Stimulated activated naive CD8-positive, alpha-beta T cell treated with anti-CD3 and anti-CD28 coated beads, Interleukin-15, Interleukin-2, amounts not matched to agents 100 ng/mL and 50 ng/mL, for 24 hours (primary cell): ENCODE results near the gene LILRA5.
"Not testable (repeated sequence)": the region's sequence is repeated elsewhere in the genome, so short reads cannot be mapped to it uniquely, and the experiment has no call there.

Experiments
- H3K27ac Mint-ChIP-seq: one replicate; pipeline ENCODE4 v1.8.0; 2021; ENCODE audit warnings: mild to moderate bottlenecking, mixed read lengths
- H3K27me3 Mint-ChIP-seq: one replicate; pipeline ENCODE4 v1.8.0; 2021; ENCODE audit warnings: mixed read lengths
- H3K36me3 Mint-ChIP-seq: one replicate; pipeline ENCODE4 v1.8.0; 2021; ENCODE audit warnings: low read depth, mixed read lengths
- H3K4me1 Mint-ChIP-seq: one replicate; pipeline ENCODE4 v1.8.0; 2021; ENCODE audit warnings: low read depth, mixed read lengths
- H3K4me3 Mint-ChIP-seq: one replicate; pipeline ENCODE4 v1.8.0; 2021; ENCODE audit warnings: mild to moderate bottlenecking, mixed read lengths
- H3K9me3 Mint-ChIP-seq: one replicate; pipeline ENCODE4 v1.8.0; 2021; ENCODE audit warnings: mixed read lengths

The LILRA5 gene

GRCh38 chr19:54338521-54338920 is 25.6 kb upstream of the LILRA5 start:
- Mint-ChIP-seq H3K9me3 (no peaks in the 10 kb centered on the region), H3K36me3 (no peaks in the 10 kb centered on the region), H3K4me1 (peaks cover 6% of the 10 kb centered on the region), H3K27ac (no peak overlapping the region), H3K4me3 (no peak overlapping the region), H3K27me3 (no peaks in the 10 kb centered on the region)

- Mint-ChIP-seq H3K4me3 (no peak overlapping the region), H3K27ac (no peak overlapping the region), H3K27me3 (no peaks in the 10 kb centered on the region), H3K36me3 (no peaks in the 10 kb centered on the region), H3K4me1 (peaks cover 6% of the 10 kb centered on the region), H3K9me3 (no peaks in the 10 kb centered on the region)
Measured at GRCh38 chr19:54337858-54338230, 24.9 kb upstream of the LILRA5 start.

DNA sequence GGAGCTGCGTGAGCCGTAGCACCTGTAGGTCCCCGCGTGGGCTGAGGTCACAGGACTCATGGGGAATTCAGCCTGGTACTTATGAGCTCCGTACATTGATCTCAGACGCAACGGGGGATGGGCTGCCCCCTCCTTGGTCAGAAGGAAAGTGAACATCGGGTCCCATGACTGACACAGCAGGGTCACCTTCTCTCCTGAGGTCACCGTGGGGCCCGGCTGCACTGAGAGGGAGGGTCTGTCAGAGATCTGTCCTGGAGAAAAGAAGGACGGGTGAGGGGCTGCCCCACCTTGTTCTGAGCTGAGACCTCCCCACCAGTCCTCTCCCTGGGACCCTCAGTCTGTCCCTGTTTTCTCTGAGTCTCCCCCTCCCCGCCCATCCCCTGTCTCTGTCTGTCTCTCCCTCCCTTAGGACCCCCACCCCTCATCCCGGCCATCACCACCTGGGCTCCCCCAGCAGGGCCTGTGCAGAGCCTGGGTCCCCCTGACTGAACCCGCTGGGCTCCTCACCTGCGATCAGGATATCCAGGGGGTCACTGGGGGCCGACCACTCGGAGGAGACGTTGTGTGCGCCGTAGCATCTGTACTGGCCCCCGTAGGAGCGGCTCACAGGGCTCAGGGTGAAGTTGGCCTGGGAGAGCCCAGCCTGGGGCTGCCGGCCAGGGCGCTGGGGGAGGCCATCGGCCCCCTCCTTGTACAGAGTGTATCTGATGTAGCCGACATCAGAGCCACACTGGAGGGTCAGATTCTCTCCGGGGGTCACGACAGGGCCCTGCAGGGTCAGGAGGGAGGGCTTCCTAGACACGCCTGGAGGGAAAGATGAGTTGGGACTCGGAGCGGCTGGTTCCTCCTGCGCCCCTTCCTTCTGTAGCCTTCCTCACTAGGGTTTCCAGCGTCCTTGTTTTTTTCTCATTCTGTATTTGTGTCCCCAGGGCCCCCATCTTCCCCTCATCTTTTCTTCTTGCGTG is 24.2 kb upstream of the LILRA5 start:
- Mint-ChIP-seq H3K9me3 (no peaks in the 10 kb centered on the region), H3K4me1 (peaks cover 6% of the 10 kb centered on the region), H3K36me3 (no peaks in the 10 kb centered on the region), H3K27me3 (no peaks in the 10 kb centered on the region), H3K27ac (no peak overlapping the region), H3K4me3 (no peak overlapping the region)

DNA sequence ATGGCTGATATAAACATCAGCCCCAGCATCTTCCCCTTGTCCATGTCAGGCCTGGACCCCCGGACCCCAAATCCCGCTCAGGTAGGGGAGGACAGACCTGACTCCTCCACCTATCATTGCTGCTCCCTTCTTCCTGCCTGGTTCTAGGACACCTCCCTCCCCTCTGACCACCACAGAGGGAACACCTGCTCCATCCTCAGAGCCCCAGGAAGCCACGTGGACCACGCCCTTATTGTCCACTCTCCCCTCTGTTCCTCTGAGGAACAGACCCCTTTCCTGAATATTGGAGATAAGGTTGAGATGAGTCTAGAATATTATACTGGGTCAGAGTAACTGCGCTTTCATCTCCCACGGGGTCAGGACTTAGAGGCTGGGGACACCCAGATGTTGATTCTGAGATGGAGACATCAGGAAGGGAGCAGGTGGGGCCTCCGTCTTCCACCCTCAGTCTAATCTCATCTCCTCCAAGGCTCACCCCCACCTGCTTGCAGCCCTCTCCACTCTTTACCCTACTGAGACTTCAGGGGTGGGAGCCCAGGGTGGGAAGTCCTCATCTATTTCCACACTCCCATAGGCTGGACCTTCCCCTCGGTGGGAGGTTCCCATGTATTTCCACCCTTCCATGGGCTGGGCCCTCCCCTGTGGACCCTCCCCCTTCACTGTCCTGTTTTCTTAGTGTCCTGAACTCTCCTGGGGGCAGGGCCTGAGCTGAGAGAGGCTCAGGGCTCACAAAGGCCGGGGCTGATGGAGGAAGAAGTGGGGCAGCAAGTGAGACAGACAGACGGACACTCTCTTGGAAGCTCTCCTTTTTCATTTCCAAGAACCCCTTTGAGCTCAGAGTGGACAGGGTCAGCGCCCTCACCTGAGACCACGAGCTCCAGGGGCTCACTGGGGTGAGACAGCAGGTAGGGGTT is 23.3 kb upstream of the LILRA5 start:
- H3K4me1 Mint-ChIP-seq, result peaks cover 6% of the 10 kb centered on the region
- H3K36me3 Mint-ChIP-seq, result no peaks in the 10 kb centered on the region
- no peak overlapping the region for H3K27ac Mint-ChIP-seq
- H3K27me3 Mint-ChIP-seq, result no peaks in the 10 kb centered on the region
- H3K9me3 Mint-ChIP-seq, result no peaks in the 10 kb centered on the region
- H3K4me3 Mint-ChIP-seq, result no peak overlapping the region

- no peaks in the 10 kb centered on the region for H3K36me3 Mint-ChIP-seq
- H3K27ac Mint-ChIP-seq, result no peak overlapping the region
- H3K27me3 Mint-ChIP-seq, result no peaks in the 10 kb centered on the region
- H3K9me3 Mint-ChIP-seq, result no peaks in the 10 kb centered on the region
- H3K4me3 Mint-ChIP-seq, result no peak overlapping the region
- H3K4me1 Mint-ChIP-seq, result peaks cover 6% of the 10 kb centered on the region
Measured at GRCh38 chr19:54335164-54335563, 22.2 kb upstream of the LILRA5 start.

DNA sequence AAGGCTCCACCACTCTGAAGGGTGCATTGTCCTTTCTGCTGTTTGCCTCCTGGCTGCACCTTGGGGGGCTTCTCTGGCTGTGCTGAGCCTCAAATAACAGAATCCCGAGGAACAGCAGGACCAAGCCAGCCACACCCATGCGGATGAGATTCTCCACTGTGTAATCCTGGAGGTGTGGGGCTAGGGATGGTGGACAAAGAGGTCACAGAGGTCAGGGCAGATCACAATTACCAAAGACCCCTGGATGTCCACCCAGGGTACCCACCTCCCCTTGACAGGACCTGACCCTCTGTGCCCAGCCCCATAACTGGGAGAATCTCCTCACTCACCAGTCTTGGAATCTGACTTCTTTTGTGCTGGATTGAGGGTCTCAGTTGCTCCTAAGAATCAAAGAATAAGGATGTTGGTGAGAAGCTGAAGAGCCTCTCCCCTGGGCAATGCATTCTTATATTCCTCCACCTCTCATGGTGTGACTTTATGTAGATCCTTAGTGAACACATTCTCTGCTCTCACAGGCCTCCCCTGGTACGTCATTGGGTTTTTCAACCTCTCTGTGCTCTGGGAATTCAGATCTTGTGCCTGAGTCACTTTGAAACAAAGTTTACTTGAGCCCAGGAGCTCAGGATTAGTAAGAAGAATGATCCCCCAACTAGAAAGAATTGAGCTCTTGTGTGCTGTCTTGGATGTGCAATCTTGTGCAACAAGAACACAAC is 20.8 kb upstream of the LILRA5 start:
- no peaks in the 10 kb centered on the region for H3K27me3 Mint-ChIP-seq
- no peak overlapping the region for H3K4me3 Mint-ChIP-seq
- H3K27ac Mint-ChIP-seq, result no peak overlapping the region
- peaks cover 3% of the 10 kb centered on the region for H3K4me1 Mint-ChIP-seq
- H3K36me3 Mint-ChIP-seq, result no peaks in the 10 kb centered on the region
- H3K9me3 Mint-ChIP-seq, result no peaks in the 10 kb centered on the region

- no peak overlapping the region for H3K4me3 Mint-ChIP-seq
- peaks cover 3% of the 10 kb centered on the region for H3K9me3 Mint-ChIP-seq
- H3K27ac Mint-ChIP-seq, result no peak overlapping the region
- peaks cover 13% of the 10 kb centered on the region for H3K4me1 Mint-ChIP-seq
- H3K36me3 Mint-ChIP-seq, result no peaks in the 10 kb centered on the region
- no peaks in the 10 kb centered on the region for H3K27me3 Mint-ChIP-seq
Measured at GRCh38 chr19:54332149-54332548, 19.2 kb upstream of the LILRA5 start.

- Mint-ChIP-seq H3K4me1 (peaks cover 17% of the 10 kb centered on the region), H3K27me3 (no peaks in the 10 kb centered on the region), H3K36me3 (no peaks in the 10 kb centered on the region), H3K9me3 (peaks cover 3% of the 10 kb centered on the region), H3K27ac (no peak overlapping the region), H3K4me3 (no peak overlapping the region)
Measured at GRCh38 chr19:54331626-54332025, 18.7 kb upstream of the LILRA5 start.

- H3K36me3 Mint-ChIP-seq, result no peaks in the 10 kb centered on the region
- H3K27ac Mint-ChIP-seq, result no peak overlapping the region
- H3K4me1 Mint-ChIP-seq, result peaks cover 25% of the 10 kb centered on the region
- peaks cover 3% of the 10 kb centered on the region for H3K9me3 Mint-ChIP-seq
- no peak overlapping the region for H3K4me3 Mint-ChIP-seq
- H3K27me3 Mint-ChIP-seq, result no peaks in the 10 kb centered on the region
Measured at GRCh38 chr19:54329476-54330165, 16.7 kb upstream of the LILRA5 start.

DNA sequence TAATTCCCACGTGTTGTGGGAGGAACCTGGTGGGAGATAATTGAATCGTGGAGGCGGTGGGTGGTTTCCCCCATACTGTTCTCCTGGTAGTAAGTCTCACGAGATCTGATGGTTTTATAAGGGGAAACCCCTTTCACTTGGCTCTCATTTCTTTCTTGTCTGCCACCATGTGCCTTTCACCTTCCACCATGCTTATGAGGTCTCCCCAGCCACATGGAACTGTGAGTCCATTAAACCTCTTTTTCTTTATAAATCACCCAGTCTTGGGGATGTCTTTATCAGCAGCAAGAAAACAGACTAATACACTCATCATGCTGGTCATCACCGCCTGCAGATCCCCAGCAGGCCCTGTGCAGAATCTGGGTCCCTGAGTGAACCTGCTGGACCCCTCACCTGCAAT is 15.8 kb upstream of the LILRA5 start:
- not testable (repeated sequence) for H3K9me3 Mint-ChIP-seq, H3K27ac Mint-ChIP-seq, H3K36me3 Mint-ChIP-seq, H3K27me3 Mint-ChIP-seq, H3K4me3 Mint-ChIP-seq
- peaks cover 25% of the 10 kb centered on the region for H3K4me1 Mint-ChIP-seq

DNA sequence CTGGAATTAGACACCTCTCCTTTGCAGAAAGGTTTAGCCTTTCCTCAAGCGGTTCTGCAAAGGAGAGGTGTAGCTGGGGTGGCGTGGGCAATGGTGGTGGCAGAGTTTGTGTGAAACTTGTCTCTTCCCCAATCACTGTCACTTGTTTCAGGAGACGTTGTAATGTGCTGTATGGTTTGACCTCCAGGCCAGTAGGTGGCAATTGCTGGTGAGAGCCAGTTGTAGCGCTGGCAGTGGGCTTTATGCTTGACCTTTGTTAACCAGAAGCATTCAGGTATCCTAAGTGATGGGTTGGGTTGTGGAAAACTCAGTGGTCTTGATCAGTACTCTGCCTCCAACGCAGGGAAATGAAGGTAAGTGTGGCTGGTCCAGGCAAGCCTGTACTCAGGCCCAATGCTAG is 12.7 kb upstream of the LILRA5 start:
- H3K36me3 Mint-ChIP-seq, result no peaks in the 10 kb centered on the region

DNA sequence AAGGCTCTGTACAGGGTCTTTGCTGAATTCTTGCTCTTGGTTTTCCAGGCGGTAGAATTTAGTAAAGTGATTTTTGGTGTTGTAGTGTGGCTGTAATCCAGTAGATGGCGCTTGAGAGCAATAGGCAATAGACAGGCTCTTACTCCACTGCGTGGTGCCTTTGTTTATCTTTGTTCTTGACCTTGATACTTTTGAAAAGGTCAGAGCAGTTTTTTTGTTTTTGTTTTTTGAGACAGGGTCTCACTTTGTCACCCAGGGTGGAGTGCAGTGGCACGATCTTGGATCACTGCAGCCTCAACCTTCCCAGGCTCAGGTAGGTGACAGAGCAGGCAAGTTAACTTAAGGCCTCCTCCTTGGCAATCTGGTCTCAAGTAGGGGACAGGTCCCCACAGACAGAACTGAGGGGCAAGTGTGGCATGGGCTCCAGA is 12.2 kb upstream of the LILRA5 start:
- H3K27ac Mint-ChIP-seq, result no peak overlapping the region
- no peaks in the 10 kb centered on the region for H3K36me3 Mint-ChIP-seq
- no peak overlapping the region for H3K4me3 Mint-ChIP-seq
- H3K27me3 Mint-ChIP-seq, result peaks cover 9% of the 10 kb centered on the region
- peaks cover 3% of the 10 kb centered on the region for H3K9me3 Mint-ChIP-seq
- H3K4me1 Mint-ChIP-seq, result peaks cover 25% of the 10 kb centered on the region

More for the DNA sequence above, 12.7 kb upstream of the LILRA5 start:
- Mint-ChIP-seq H3K4me1 (peaks cover 25% of the 10 kb centered on the region), H3K9me3 (peaks cover 3% of the 10 kb centered on the region), H3K4me3 (no peak overlapping the region), H3K27me3 (peaks cover 8% of the 10 kb centered on the region), H3K27ac (no peak overlapping the region)

GRCh38 chr19:54324071-54324470 is 11.1 kb upstream of the LILRA5 start:
- peaks cover 25% of the 10 kb centered on the region for H3K4me1 Mint-ChIP-seq
- H3K4me3 Mint-ChIP-seq, result no peak overlapping the region
- peaks cover 11% of the 10 kb centered on the region for H3K27me3 Mint-ChIP-seq
- no peak overlapping the region for H3K27ac Mint-ChIP-seq
- peaks cover 3% of the 10 kb centered on the region for H3K9me3 Mint-ChIP-seq
- no peaks in the 10 kb centered on the region for H3K36me3 Mint-ChIP-seq

DNA sequence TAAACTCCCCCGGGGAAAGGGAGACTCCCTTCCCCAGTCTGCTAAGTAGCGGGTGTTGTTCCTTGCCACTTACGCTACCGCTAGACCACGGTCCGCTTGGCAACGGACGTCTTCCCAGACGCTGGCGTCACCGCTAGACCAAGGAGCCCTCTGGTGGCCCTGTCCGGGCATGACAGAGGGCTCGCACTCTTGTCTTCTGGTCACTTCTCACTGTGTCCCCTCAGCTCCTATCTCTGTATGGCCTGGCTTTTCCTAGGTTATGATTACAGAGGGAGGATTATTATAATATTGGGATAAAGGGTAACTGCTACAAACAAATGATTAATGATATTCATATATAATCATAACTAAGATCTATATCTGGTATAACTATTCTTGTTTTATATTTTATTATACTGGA is 10.0 kb upstream of the LILRA5 start:
- H3K27ac Mint-ChIP-seq, H3K4me3 Mint-ChIP-seq, H3K9me3 Mint-ChIP-seq, H3K36me3 Mint-ChIP-seq: not testable (repeated sequence)
- Mint-ChIP-seq H3K27me3 (peaks cover 11% of the 10 kb centered on the region), H3K4me1 (peaks cover 18% of the 10 kb centered on the region)
